ENCODE data around the gene GALNT14.

- no peak for TF ChIP-seq CTCF (IDR thresholded peaks at IDR 0.05)
- TF ChIP-seq POLR2A (IDR thresholded peaks at IDR 0.05) = no peak
Measured at GRCh38 chr2:31038385-31038784, 99.9 kb downstream of the GALNT14 start.

Measured in adrenal gland (tissue), 5 donors.